Inflammatory macrophage treated with lipopolysaccharide for 4 hours (primary cell): Measurements from ENCODE around the gene IP6K1.
A peak's percentile ranks its signal among the peaks of the same experiment; 100 is the strongest.

Experiments
- DNase-seq: peaks from one replicate; pipeline ENCODE4 v3.0.0-alpha.2; 2020

Gene IP6K1

GRCh38 chr3:49722896-49723295 is 63.4 kb downstream of the IP6K1 start:
- DNase-seq: no peak

- DNase-seq: no peak
Observed at GRCh38 chr3:49721896-49722781, 64.2 kb downstream of the IP6K1 start.

GRCh38 chr3:49721596-49721895 is 64.8 kb downstream of the IP6K1 start:
- DNase-seq: no peak

GRCh38 chr3:49720855-49721595 is 65.3 kb downstream of the IP6K1 start:
- no peak for DNase-seq

- DNase-seq: peak; percentile 93
Observed at GRCh38 chr3:49719214-49719884, 67.0 kb downstream of the IP6K1 start, which contains the start of gene AMIGO3. TSS of gene AMIGO3 (minus strand) at chr3:49719684. CDS start at chr3:49719465, 219 bp downstream.

- no peak for DNase-seq
Observed at GRCh38 chr3:49718858-49719213, 67.5 kb downstream of the IP6K1 start.

GRCh38 chr3:49717959-49718857 is 68.1 kb downstream of the IP6K1 start:
- DNase-seq: no peak

- no peak for DNase-seq
Observed at GRCh38 chr3:49717211-49717958, 69.0 kb downstream of the IP6K1 start.

- no peak for DNase-seq
Observed at GRCh38 chr3:49716691-49717210, 69.6 kb downstream of the IP6K1 start.

GRCh38 chr3:49716169-49716568 is 70.2 kb downstream of the IP6K1 start:
- no peak for DNase-seq

- no peak for DNase-seq
Observed at GRCh38 chr3:49715611-49716121, 70.7 kb downstream of the IP6K1 start.

GRCh38 chr3:49714728-49715550 is 71.4 kb downstream of the IP6K1 start:
- no peak for DNase-seq

- DNase-seq: no peak
Observed at GRCh38 chr3:49713336-49714105, 72.8 kb downstream of the IP6K1 start.

- no peak for DNase-seq
Observed at GRCh38 chr3:49712631-49713317, 73.6 kb downstream of the IP6K1 start.

- DNase-seq: no peak
Observed at GRCh38 chr3:49712166-49712565, 74.2 kb downstream of the IP6K1 start.

- DNase-seq: no peak
Observed at GRCh38 chr3:49711489-49711888, 74.9 kb downstream of the IP6K1 start.

GRCh38 chr3:49709852-49710251 is 76.5 kb downstream of the IP6K1 start:
- DNase-seq: no peak

- no peak for DNase-seq
Observed at GRCh38 chr3:49707113-49707480, 79.2 kb downstream of the IP6K1 start.

GRCh38 chr3:49706456-49707112 is 79.8 kb downstream of the IP6K1 start:
- no peak for DNase-seq
